ENCODE data around the gene SPAG9.
"Not testable (repeated sequence)": the region's sequence is repeated elsewhere in the genome, so short reads cannot be mapped to it uniquely, and the experiment has no call there.

SPAG9 gene

GRCh38 chr17:51087072-51087757, 33.5 kb downstream of the SPAG9 start:
- Histone ChIP-seq H3K27ac (ENCODE audit: low read length) (no peak overlapping the region), H3K27me3 (ENCODE audit: insufficient read depth, low read length, poor library complexity) (no peaks in the 10 kb centered on the region), H4K20me1 (ENCODE audit: insufficient read depth, low read length) (peaks cover 32% of the 10 kb centered on the region; the same call in 1 of the 2 replicates)

GRCh38 chr17:51085150-51085805, 35.4 kb downstream of the SPAG9 start:
- peaks cover 80% of the 10 kb centered on the region for H3K79me2 ChIP-seq (ENCODE audit: insufficient read depth, low read length)
- H4K20me1 ChIP-seq (ENCODE audit: insufficient read depth, low read length): peaks cover 29% of the 10 kb centered on the region; the same call in 1 of the 2 replicates
- H3K9me3 ChIP-seq (ENCODE audit: insufficient read depth, low read length, severe bottlenecking): no peaks in the 10 kb centered on the region
- no peaks in the 10 kb centered on the region for H3K27me3 ChIP-seq (ENCODE audit: insufficient read depth, low read length, poor library complexity)
- no peaks in the 10 kb centered on the region for H3K4me1 ChIP-seq (ENCODE audit: insufficient read depth, low read length)
- no peak overlapping the region for H3K4me2 ChIP-seq (ENCODE audit: insufficient read depth, low read length)
- H3K36me3 ChIP-seq (ENCODE audit: insufficient read depth, low read length): 0 out of 2 replicates have a peak, but pooled peaks cover 2% of the 10 kb centered on the region
- H3K4me3 ChIP-seq (ENCODE audit: low read depth in 1 of 2, low read length in 2 of 2): no peak overlapping the region
- TF ChIP-seq EZH2 (IDR thresholded peaks at IDR 0.05; ENCODE audit: borderline replicate concordance, low read depth, low read length, severe bottlenecking) (no peak), CTCF (IDR thresholded peaks at IDR 0.05; ENCODE audit: borderline replicate concordance, extremely low read depth, low read length, poor library complexity, severe bottlenecking) (no peak)
- H3K9ac ChIP-seq (ENCODE audit: low read depth, low read length): no peak overlapping the region
- ATAC-seq (ENCODE audit: insufficient read depth, low read depth) (no peak), DNase-seq (no peak)
- H3K27ac ChIP-seq (ENCODE audit: low read length): no peak overlapping the region
- H2AFZ ChIP-seq (ENCODE audit: low read depth, low read length): no peak overlapping the region

More at GRCh38 chr17:51087072-51087757, 33.5 kb downstream of the SPAG9 start:
- no peak for TF ChIP-seq EZH2 (IDR thresholded peaks at IDR 0.05; ENCODE audit: borderline replicate concordance, low read depth, low read length, severe bottlenecking)
- no peak for TF ChIP-seq CTCF (IDR thresholded peaks at IDR 0.05; ENCODE audit: borderline replicate concordance, extremely low read depth, low read length, poor library complexity, severe bottlenecking)
- no peak overlapping the region for H2AFZ ChIP-seq (ENCODE audit: low read depth, low read length)
- H3K36me3 ChIP-seq (ENCODE audit: insufficient read depth, low read length): no peaks in the 10 kb centered on the region
- no peaks in the 10 kb centered on the region for H3K4me1 ChIP-seq (ENCODE audit: insufficient read depth, low read length)
- no peak for DNase-seq
- ATAC-seq (ENCODE audit: insufficient read depth, low read depth): no peak
- H3K4me2 ChIP-seq (ENCODE audit: insufficient read depth, low read length): no peak overlapping the region
- no peak overlapping the region for H3K9ac ChIP-seq (ENCODE audit: low read depth, low read length)
- peaks cover 88% of the 10 kb centered on the region for H3K79me2 ChIP-seq (ENCODE audit: insufficient read depth, low read length)
- no peak overlapping the region for H3K4me3 ChIP-seq (ENCODE audit: low read depth in 1 of 2, low read length in 2 of 2)
- H3K9me3 ChIP-seq (ENCODE audit: insufficient read depth, low read length, severe bottlenecking): no peaks in the 10 kb centered on the region

GRCh38 chr17:51083981-51084380, 36.7 kb downstream of the SPAG9 start:
- Histone ChIP-seq H3K9ac (ENCODE audit: low read depth, low read length) (no peak overlapping the region), H3K4me1 (ENCODE audit: insufficient read depth, low read length) (no peaks in the 10 kb centered on the region), H3K4me2 (ENCODE audit: insufficient read depth, low read length) (no peak overlapping the region), H3K79me2 (ENCODE audit: insufficient read depth, low read length) (peaks cover 74% of the 10 kb centered on the region), H3K27ac (ENCODE audit: low read length) (no peak overlapping the region), H3K9me3 (ENCODE audit: insufficient read depth, low read length, severe bottlenecking) (no peaks in the 10 kb centered on the region), H2AFZ (ENCODE audit: low read depth, low read length) (no peak overlapping the region), H3K4me3 (ENCODE audit: low read depth in 1 of 2, low read length in 2 of 2) (no peak overlapping the region), H3K27me3 (ENCODE audit: insufficient read depth, low read length, poor library complexity) (no peaks in the 10 kb centered on the region), H4K20me1 (ENCODE audit: insufficient read depth, low read length) (peaks cover 33% of the 10 kb centered on the region; the same call in 1 of the 2 replicates), H3K36me3 (ENCODE audit: insufficient read depth, low read length) (peaks cover 14% of the 10 kb centered on the region)
- DNase-seq (no peak), ATAC-seq (ENCODE audit: insufficient read depth, low read depth) (no peak)
- TF ChIP-seq EZH2 (IDR thresholded peaks at IDR 0.05; ENCODE audit: borderline replicate concordance, low read depth, low read length, severe bottlenecking) (no peak), CTCF (IDR thresholded peaks at IDR 0.05; ENCODE audit: borderline replicate concordance, extremely low read depth, low read length, poor library complexity, severe bottlenecking) (no peak)

GRCh38 chr17:51083364-51083763, 37.3 kb downstream of the SPAG9 start:
- not testable (repeated sequence) for H3K9me3 ChIP-seq (ENCODE audit: insufficient read depth, low read length, severe bottlenecking); H3K27ac ChIP-seq (ENCODE audit: low read length); H3K27me3 ChIP-seq (ENCODE audit: insufficient read depth, low read length, poor library complexity); H3K9ac ChIP-seq (ENCODE audit: low read depth, low read length); H3K4me3 ChIP-seq (ENCODE audit: low read depth in 1 of 2, low read length in 2 of 2); H3K4me2 ChIP-seq (ENCODE audit: insufficient read depth, low read length); DNase-seq; H2AFZ ChIP-seq (ENCODE audit: low read depth, low read length); H3K4me1 ChIP-seq (ENCODE audit: insufficient read depth, low read length); ATAC-seq (ENCODE audit: insufficient read depth, low read depth)
- peaks cover 70% of the 10 kb centered on the region for H3K79me2 ChIP-seq (ENCODE audit: insufficient read depth, low read length)
- peaks cover 18% of the 10 kb centered on the region for H3K36me3 ChIP-seq (ENCODE audit: insufficient read depth, low read length)
- H4K20me1 ChIP-seq (ENCODE audit: insufficient read depth, low read length): peaks cover 28% of the 10 kb centered on the region; the same call in 1 of the 2 replicates

All from DND-41 (cell line).